NCI-H1436 treated with DMSO at 0.1 percent for 48 hours (cell line): Measurements from ENCODE around the gene NPAS3.

Experiments used
- DNase-seq: peaks from one replicate; lab custom pipeline; 2025; lab: John Stamatoyannopoulos, UW

NPAS3 gene

GRCh38 chr14:33175951-33176350 is 237.3 kb downstream of the NPAS3 start:
- no peak for DNase-seq

- DNase-seq, result no peak
Measured at GRCh38 chr14:33184587-33184986, 245.9 kb downstream of the NPAS3 start.

- DNase-seq, result no peak
Measured at GRCh38 chr14:33186656-33187055, 248.0 kb downstream of the NPAS3 start.

- DNase-seq, result no peak
Measured at GRCh38 chr14:33188880-33189279, 250.2 kb downstream of the NPAS3 start.

- DNase-seq, result no peak
Measured at GRCh38 chr14:33191855-33192254, 253.2 kb downstream of the NPAS3 start.

- DNase-seq, result no peak
Measured at GRCh38 chr14:33194551-33194950, 255.9 kb downstream of the NPAS3 start.

GRCh38 chr14:33198684-33199083 is 260.0 kb downstream of the NPAS3 start:
- no peak for DNase-seq

- no peak for DNase-seq
Measured at GRCh38 chr14:33201116-33201515, 262.4 kb downstream of the NPAS3 start.

- DNase-seq, result no peak
Measured at GRCh38 chr14:33206981-33207380, 268.3 kb downstream of the NPAS3 start.

GRCh38 chr14:33207467-33208017 is 268.9 kb downstream of the NPAS3 start:
- DNase-seq, result no peak

- no peak for DNase-seq
Measured at GRCh38 chr14:33210311-33210710, 271.6 kb downstream of the NPAS3 start.

GRCh38 chr14:33218026-33218425 is 279.3 kb downstream of the NPAS3 start:
- no peak for DNase-seq

- DNase-seq, result no peak
Measured at GRCh38 chr14:33219957-33220356, 281.3 kb downstream of the NPAS3 start.

GRCh38 chr14:33229269-33229929 is 290.7 kb downstream of the NPAS3 start:
- no peak for DNase-seq

GRCh38 chr14:33230021-33230420 is 291.3 kb downstream of the NPAS3 start:
- no peak for DNase-seq

GRCh38 chr14:33232031-33232430 is 293.4 kb downstream of the NPAS3 start:
- DNase-seq, result no peak

GRCh38 chr14:33237115-33237740 is 298.5 kb downstream of the NPAS3 start:
- DNase-seq, result no peak

- DNase-seq, result no peak
Measured at GRCh38 chr14:33239465-33239864, 300.8 kb downstream of the NPAS3 start.

- no peak for DNase-seq
Measured at GRCh38 chr14:33240466-33240865, 301.8 kb downstream of the NPAS3 start.

GRCh38 chr14:33241331-33241730 is 302.7 kb downstream of the NPAS3 start:
- no peak for DNase-seq

- DNase-seq, result no peak
Measured at GRCh38 chr14:33249233-33249820, 310.6 kb downstream of the NPAS3 start.

GRCh38 chr14:33250963-33251362 is 312.3 kb downstream of the NPAS3 start:
- DNase-seq, result no peak

- DNase-seq, result no peak
Measured at GRCh38 chr14:33254342-33254741, 315.7 kb downstream of the NPAS3 start.
